ENCODE measurements around the gene DYNLL1.
"Not testable (repeated sequence)": the region's sequence is repeated elsewhere in the genome, so short reads cannot be mapped to it uniquely, and the experiment has no call there.

DNA sequence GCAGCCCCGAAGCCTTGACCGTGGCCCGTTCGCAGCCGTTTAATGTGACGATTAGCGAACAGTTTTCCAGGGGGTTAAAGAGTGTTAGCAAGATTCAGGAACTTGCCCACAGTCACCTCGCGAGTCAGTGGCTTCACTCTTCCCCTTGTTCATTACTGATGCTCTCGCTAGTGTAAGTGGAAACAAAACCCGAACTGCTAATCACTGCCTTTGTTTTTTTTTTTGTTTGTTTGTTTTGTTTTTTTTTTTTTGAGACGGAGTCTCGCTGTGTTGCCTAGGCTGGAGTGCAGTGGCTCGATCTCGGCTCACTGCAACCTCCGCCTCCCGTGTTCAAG is 49.1 kb upstream of the DYNLL1 start:
- not testable (repeated sequence) for TF ChIP-seq ZNF274 (IDR thresholded peaks at IDR 0.05; ENCODE audit: low read depth, low read length); SUZ12 (IDR thresholded peaks at IDR 0.05; ENCODE audit: extremely low read depth, insufficient read depth, insufficient read length)
